Glomerular visceral epithelial cell (primary cell): ENCODE measurements around the gene MYCN.
"Not testable (repeated sequence)": the region's sequence is repeated elsewhere in the genome, so short reads cannot be mapped to it uniquely, and the experiment has no call there.

Experiments used
- DNase-seq: peaks from one replicate; pipeline ENCODE4 v3.0.0-alpha.2; 2016; ENCODE audit errors: extremely low spot score

MYCN gene

DNA sequence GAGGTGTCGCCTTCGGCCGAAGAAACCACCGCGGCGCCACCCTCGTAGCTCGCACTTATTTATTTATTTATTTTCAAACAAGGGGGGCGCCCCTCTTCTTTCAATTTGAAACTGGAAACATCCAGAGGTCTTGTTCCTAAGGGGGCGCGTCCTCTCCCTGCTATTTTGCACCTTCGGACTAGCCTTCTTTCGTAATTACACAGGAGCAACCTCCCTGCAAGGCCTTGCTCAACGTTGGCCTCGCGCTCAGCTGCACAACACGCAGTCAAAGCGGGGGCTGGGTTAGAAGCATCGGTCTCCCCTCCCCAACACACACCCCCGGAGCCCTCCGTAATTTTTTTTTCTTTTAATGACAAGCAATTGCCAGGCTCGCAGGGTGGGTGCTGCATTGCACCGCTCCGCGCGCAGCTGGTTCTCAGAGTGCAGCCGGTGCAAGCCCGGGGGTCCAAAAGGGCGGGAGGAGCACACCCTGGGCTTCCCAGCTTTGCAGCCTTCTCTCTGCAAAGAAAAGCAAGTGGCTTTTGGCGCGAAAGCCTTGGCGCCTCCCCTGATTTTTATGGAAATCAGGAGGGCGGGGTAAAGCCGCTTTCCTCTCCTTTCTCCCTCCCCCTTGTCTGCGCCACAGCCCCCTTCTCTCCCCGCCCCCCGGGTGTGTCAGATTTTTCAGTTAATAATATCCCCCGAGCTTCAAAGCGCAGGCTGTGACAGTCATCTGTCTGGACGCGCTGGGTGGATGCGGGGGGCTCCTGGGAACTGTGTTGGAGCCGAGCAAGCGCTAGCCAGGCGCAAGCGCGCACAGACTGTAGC, at the start of gene MYCN:
MYCN (plus strand) TSS at position 697 of the 807 bp plus-strand sequence. CDS start 1,515 bp downstream, outside the sequence.
- DNase-seq, result peak; percentile 21

GRCh38 chr2:15890936-15891905, 49.1 kb upstream of the MYCN start:
- no peak for DNase-seq

DNA sequence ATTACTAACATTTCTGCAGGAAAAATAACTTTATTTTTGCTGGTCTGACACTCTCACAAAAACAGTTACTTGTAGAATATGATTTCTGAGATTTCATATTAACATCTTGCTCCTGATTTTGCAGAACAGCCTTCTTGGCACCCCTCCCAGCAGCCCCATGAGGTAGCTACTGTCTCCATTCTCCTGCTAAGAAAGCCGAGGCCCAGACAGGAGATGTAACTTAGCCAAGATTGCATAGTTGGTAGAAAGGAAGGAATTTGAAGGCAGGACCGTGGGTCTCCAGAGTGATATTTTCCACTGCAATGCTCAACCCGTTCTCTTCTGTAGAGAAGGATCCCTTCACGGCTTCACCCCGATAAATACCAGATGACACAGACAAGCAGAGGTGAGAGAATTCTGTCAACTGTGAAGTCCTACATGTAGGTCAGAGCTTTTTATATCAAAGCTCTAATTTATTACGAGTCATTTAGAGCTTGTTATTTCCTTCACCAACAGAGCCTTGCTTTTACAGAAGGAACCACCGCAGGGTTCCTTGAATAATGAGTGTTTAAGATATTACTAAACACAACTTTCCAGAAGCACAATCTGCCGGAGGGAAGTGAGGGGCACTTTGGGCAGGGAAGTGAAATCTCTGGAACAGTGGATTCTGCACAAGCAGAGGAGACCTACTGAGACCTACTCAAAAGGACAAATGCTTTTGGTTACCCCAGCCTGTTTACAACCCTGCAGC, 48.0 kb upstream of the MYCN start:
- DNase-seq, result no peak

- no peak for DNase-seq
Observed at GRCh38 chr2:15893085-15893484, 47.3 kb upstream of the MYCN start.

- DNase-seq, result no peak
Observed at GRCh38 chr2:15893689-15894480, 46.5 kb upstream of the MYCN start.

DNA sequence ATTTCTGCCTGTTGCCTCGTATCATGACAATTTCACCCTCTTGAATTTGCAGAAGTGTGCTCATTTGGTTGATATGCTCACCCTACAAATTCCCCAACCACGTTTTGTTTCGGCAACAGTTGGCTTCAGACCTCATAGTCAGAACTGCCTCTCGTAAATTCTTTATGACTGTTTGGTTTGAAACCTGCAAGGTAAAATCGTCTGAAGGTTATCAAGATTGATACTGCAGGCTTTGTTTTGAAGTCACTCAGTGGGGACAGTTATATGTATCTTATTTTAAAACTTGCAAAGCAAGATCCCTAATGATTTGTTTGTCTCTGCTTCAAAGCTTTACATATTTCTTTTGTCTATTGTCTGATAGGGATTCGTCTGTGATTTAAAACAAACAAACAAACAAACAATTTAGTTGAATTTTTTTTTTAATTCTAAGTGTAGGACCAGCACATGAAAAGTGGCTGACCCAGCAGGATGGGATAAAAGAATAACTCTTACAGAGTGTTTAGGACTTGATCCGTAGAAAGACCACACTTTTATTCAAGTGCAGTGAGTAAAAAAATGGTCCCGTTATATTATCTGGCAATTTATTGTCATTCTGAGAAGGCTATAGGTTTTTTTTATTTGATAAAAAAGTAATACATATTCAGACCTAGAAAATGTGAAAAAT, 45.7 kb upstream of the MYCN start:
- DNase-seq, result no peak

DNA sequence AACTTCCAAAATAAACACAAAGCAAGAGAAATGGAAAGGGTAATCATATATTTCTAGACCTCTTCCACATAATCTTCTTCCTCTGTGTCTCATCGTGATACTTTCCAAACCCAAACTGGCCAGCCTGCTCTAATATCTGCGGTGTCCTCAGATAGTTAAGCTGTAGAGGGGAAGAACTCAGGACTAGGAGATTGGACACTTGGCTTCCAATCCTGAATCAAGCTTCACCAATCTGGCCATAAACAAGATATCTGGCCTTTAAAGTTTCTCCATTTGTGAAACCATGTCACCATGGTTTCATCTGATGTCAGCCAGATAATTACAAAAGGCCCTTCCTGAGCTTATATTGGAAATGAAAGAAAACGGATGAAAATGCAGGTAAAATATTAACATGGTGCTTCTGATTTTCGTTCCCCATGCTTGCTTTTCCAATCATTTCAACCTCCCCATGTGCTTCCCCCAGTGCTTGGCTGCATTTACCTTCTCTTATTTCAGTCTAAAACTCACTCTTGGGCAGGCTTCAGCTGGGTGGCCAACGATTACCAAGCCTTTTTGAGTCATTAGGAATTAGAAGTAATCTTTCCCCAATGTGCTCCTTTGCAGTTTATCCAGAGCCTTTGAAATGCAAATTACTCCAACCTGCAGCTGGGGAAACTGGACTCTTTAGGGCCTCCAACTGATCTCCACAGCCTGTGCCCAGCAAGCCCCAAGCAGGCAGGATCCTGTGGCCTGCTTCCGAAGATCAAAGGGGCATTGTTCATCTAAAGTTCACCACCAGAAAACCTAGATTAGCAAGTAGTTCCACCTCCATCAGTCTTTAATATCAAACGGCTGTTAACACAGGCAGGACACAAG, 44.5 kb upstream of the MYCN start:
- no peak for DNase-seq

- DNase-seq, result no peak
Observed at GRCh38 chr2:15896859-15897258, 43.5 kb upstream of the MYCN start.

DNA sequence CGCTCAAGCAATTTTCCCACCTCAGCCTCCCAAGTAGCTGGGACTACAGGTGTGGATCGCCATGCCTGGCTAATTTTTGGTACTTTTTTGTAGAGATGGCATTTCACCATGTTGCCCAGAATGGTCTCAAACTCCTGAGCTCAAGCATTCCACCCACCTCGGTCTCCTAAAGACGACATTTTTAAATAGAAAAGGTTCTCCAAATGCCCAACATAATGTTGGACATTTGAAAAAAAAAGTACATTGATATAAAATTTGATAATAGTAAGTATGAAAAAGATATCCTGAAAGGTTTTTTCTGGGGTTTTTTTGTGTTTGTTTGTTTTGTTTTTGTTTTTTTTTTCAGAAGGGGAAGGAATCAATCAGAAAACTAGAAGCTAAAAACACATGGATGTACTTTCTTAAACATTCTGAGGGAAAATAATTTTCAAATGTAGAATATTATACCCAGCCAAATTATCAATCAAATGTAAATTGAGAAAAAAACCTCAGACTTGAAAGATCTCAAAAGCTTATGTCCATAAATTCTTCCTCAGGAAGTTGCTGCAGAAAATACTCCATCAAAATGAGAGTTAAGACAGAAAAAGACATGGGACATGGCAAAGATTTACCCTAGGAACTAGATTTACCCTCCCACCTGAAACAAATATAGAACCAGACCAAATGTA, 42.8 kb upstream of the MYCN start:
- DNase-seq, result no peak

DNA sequence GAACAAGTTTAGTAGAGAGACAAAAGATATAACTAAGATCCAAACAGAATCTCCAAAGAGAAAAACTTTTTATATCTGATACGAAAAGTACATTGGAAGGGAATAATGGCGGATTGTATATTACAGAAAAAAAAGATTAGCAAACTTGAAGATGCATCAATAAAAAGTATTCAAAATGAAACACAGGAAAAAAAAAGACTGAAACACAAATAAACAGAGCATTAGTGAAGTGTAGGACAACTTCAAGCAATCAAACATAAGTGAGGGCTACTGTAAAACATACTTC, 41.1 kb upstream of the MYCN start:
- no peak for DNase-seq

DNA sequence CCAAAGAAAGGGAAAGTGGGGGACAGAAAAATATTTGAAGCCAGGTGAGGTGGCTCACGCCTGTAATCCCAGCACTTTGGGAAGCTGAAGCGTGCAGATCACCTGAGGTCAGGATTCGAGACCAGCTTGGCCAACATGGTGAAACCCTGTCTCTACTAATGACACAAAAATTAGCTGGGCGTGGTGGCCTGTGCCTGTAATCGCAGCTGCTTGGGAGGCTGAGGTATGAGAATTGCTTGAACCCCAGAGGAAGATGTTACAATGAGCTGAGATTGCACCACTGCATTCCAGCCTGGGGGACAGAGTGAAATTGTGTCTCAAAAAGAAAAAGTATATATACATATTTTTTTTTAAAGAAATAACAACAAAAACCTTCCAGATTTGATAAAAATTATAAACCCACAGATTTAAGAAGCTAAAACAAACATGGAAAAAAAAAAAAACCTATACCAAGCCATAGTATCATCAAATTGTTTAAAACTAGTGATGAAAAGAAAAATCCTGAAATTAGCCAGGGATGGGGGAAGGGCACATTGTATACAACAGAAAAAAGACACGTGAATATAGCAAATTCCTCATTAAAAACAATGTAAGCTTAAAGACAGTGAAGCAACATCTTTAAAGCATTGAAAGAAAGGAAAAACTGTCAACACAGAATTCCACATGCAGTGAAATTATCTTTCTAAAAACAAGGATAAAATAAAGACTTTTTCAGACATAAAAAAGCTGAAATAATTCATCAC, 40.4 kb upstream of the MYCN start:
- DNase-seq, result no peak

GRCh38 chr2:15901095-15901807, 39.1 kb upstream of the MYCN start:
- DNase-seq, result no peak

- no peak for DNase-seq
Observed at GRCh38 chr2:15901808-15902130, 38.6 kb upstream of the MYCN start.

GRCh38 chr2:15903910-15904309, 36.4 kb upstream of the MYCN start:
- DNase-seq, result not testable (repeated sequence)

GRCh38 chr2:15905267-15905645, 35.1 kb upstream of the MYCN start:
- no peak for DNase-seq

DNA sequence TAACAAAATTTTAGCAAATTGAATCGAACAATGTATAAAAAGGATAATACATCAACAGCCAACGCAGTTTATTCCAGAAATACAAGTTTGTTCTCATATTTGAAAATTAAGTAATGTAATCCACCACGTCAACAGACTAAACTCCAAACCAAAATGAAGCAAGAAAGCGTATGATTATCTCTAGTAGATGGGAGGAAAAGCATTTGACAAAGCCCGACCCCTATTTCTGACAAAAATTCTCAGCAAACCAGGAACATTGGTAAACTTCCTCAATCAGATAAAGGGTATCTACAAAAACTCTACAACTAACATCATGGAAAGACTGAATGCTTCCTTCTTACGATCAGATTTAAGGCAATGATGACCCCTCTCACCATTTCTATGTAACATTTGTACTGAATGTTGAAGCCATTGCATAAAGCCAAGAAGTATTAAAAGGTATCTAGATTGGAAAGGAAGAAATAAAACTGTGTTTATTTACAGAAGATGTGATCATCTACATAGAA, 34.3 kb upstream of the MYCN start:
- DNase-seq, result no peak

DNA sequence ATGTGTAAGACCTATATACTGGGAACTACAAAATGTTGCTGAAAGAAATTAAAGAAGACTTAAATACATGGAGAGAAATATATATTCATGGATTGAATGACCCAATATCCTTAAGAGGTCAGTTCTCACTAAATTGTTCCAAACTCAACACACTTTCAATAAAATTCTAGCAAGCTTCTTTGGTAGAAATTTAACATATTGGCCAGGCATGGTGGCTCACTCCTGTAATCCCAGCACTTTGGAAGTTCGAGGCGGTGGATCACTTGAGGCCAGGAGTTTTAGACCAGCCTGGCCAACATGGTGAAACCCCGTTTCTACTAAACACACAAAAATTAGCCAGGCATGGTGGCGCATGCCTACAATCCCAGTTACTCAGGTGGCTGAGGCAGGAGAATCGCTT, 33.6 kb upstream of the MYCN start:
- DNase-seq, result no peak
